SK-N-MC (cell line): ENCODE results near the gene IL36B.

ENCODE experiments used
- EZH2 ChIP-seq: fragments of 200-600 bp; sonication (generic); IDR thresholded peaks from one replicate; pipeline ENCODE4 v1.6.1; 2017; ENCODE audit warnings: antibody characterized with exemption
- POLR2AphosphoS5 ChIP-seq: IDR thresholded peaks from 2 replicates; pipeline ENCODE4 v1.6.1; 2012; ENCODE audit warnings: mild to moderate bottlenecking, low read depth, low read length, borderline replicate concordance

GRCh38 chr2:113085542-113085941 lies 32.9 kb upstream of the IL36B start:
- no peak for TF ChIP-seq EZH2
- TF ChIP-seq POLR2AphosphoS5, result no peak
